Loucy (cell line): ENCODE data around the gene PIK3R5.

ENCODE experiments used
- H2AFZ ChIP-seq: fragments of 200-600 bp; sonication (generic); 2 replicates; pipeline ENCODE4 v1.6.0; 2016; ENCODE audit warnings: antibody characterized with exemption, mild to moderate bottlenecking, low read length, moderate library complexity
- H3F3A ChIP-seq: fragments of 200-600 bp; 2 replicates; pipeline ENCODE4 v1.6.0; 2016; ENCODE audit warnings: antibody characterized with exemption, low read depth, mild to moderate bottlenecking
- H3K27me3 ChIP-seq: fragments of 200-600 bp; sonication (generic); 2 replicates; pipeline ENCODE4 v1.6.1; 2014; ENCODE audit warnings: low read length, mild to moderate bottlenecking; ENCODE audit not compliant: insufficient read depth, poor library complexity, severe bottlenecking
- H3K36me3 ChIP-seq: fragments of 200-600 bp; sonication (generic); 2 replicates; pipeline ENCODE4 v1.6.1; 2016; ENCODE audit warnings: low read length; ENCODE audit not compliant: insufficient read depth
- H3K4me1 ChIP-seq: fragments of 200-600 bp; sonication (generic); 2 replicates; pipeline ENCODE4 v1.5.1; 2014; ENCODE audit warnings: low read length, mild to moderate bottlenecking; ENCODE audit not compliant: insufficient read depth, poor library complexity, severe bottlenecking
- H3K4me2 ChIP-seq: fragments of 200-600 bp; sonication (generic); 2 replicates; pipeline ENCODE4 v1.6.0; 2014; ENCODE audit warnings: antibody characterized with exemption, low read length, low read depth, mild to moderate bottlenecking; ENCODE audit not compliant: poor library complexity, severe bottlenecking
- H3K4me3 ChIP-seq: fragments of 200-600 bp; sonication (generic); 2 replicates; pipeline ENCODE4 v1.5.1; 2014; ENCODE audit warnings: low read length, mild to moderate bottlenecking, mixed read lengths; ENCODE audit not compliant: poor library complexity, severe bottlenecking
- H3K79me2 ChIP-seq: fragments of 200-600 bp; sonication (generic); 2 replicates; pipeline ENCODE4 v1.6.1; 2014; ENCODE audit warnings: low read length; ENCODE audit not compliant: insufficient read depth
- H3K9ac ChIP-seq: fragments of 200-600 bp; sonication (generic); 2 replicates; pipeline ENCODE4 v1.6.0; 2014; ENCODE audit warnings: mild to moderate bottlenecking, low read depth, low read length, moderate library complexity; ENCODE audit not compliant: poor library complexity, severe bottlenecking
- H3K9me2 ChIP-seq: fragments of 200-600 bp; sonication (generic); replicated peaks from 2 replicates; pipeline ENCODE4 v1.6.1; 2016; ENCODE audit warnings: low read depth, low read length, mixed read lengths
- H3K9me3 ChIP-seq: fragments of 200-600 bp; sonication (generic); 2 replicates; pipeline ENCODE4 v1.6.1; 2014; ENCODE audit warnings: mild to moderate bottlenecking, antibody characterized with exemption, low read length, low read depth; ENCODE audit not compliant: insufficient read depth
- H4K20me1 ChIP-seq: fragments of 200-600 bp; sonication (generic); 2 replicates; pipeline ENCODE4 v1.6.0; 2014; ENCODE audit warnings: antibody characterized with exemption, low read length, mild to moderate bottlenecking; ENCODE audit not compliant: insufficient read depth, poor library complexity, severe bottlenecking
- EZH2phosphoT487 ChIP-seq: fragments of 200-600 bp; IDR thresholded peaks from 2 replicates; pipeline ENCODE4 v1.6.1; 2018; ENCODE audit warnings: antibody characterized with exemption, mild to moderate bottlenecking, moderate library complexity, borderline replicate concordance
- TF ChIP-seq, protein P1 (sequence below): fragments of 200-600 bp; sonication (generic); conservative IDR thresholded peaks from 2 replicates; pipeline ENCODE4 v1.5.1; 2014; ENCODE audit warnings: mild to moderate bottlenecking, antibody characterized with exemption, low read length

PIK3R5 gene

DNA sequence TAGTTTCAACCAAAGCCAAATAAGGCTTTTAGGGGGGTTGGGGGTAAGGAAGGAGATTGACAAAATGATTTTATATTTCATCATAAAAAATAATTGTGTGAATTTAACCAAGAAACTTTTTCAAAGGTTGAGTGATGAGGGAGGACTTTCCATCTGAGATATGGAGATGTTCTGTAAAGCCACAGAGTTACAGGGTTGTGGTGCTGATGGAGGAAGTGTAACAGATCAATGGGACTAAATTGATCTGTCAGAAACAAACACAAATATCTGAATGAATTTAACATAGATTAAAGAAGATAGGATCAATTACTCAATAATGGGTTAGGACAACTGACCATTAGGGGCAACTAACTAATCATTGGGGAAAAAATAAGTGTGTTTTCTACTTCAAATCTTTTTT, 14.2 kb upstream of the PIK3R5 start:
- Histone ChIP-seq H3K9ac (no peak overlapping the region), H3K27me3 (no peaks in the 10 kb centered on the region), H3K4me1 (no peaks in the 10 kb centered on the region), H3K9me3 (no peaks in the 10 kb centered on the region), H3K36me3 (no peaks in the 10 kb centered on the region), H3K4me2 (no peak overlapping the region), H3F3A (no peaks in the 10 kb centered on the region), H3K4me3 (no peak overlapping the region), H3K79me2 (no peaks in the 10 kb centered on the region), H4K20me1 (no peaks in the 10 kb centered on the region), H3K9me2 (no peaks in the 10 kb centered on the region), H2AFZ (no peak overlapping the region)
- TF ChIP-seq EZH2phosphoT487: no peak
- TF ChIP-seq, protein P1, sequence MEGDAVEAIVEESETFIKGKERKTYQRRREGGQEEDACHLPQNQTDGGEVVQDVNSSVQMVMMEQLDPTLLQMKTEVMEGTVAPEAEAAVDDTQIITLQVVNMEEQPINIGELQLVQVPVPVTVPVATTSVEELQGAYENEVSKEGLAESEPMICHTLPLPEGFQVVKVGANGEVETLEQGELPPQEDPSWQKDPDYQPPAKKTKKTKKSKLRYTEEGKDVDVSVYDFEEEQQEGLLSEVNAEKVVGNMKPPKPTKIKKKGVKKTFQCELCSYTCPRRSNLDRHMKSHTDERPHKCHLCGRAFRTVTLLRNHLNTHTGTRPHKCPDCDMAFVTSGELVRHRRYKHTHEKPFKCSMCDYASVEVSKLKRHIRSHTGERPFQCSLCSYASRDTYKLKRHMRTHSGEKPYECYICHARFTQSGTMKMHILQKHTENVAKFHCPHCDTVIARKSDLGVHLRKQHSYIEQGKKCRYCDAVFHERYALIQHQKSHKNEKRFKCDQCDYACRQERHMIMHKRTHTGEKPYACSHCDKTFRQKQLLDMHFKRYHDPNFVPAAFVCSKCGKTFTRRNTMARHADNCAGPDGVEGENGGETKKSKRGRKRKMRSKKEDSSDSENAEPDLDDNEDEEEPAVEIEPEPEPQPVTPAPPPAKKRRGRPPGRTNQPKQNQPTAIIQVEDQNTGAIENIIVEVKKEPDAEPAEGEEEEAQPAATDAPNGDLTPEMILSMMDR: no peak

DNA sequence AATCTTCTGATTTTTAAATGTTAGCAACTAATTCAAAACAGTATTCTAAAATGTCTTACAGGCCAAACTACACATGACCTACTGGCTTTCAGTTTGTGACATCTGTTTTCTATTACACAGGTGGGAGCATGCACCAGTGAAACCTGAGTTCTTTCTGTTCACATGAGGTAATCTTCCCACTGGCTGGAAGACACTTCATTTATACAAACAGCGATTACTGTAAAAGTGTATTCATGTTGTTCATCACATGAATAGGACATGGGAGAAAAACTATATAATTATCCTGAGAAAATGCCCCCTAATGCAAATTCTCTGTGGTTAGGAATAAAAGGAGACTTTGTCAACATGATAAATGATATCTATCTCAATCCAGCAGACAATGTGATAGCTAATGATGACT, 11.1 kb upstream of the PIK3R5 start:
- H4K20me1 ChIP-seq: no peaks in the 10 kb centered on the region
- H3K4me3 ChIP-seq: no peak overlapping the region
- TF ChIP-seq, protein P1: no peak
- TF ChIP-seq EZH2phosphoT487: no peak
- no peaks in the 10 kb centered on the region for H3K9me2 ChIP-seq
- H3K9ac ChIP-seq: no peak overlapping the region
- no peak overlapping the region for H3K4me2 ChIP-seq
- no peaks in the 10 kb centered on the region for H3F3A ChIP-seq
- H3K27me3 ChIP-seq: no peaks in the 10 kb centered on the region
- H3K4me1 ChIP-seq: no peaks in the 10 kb centered on the region
- H3K79me2 ChIP-seq: no peaks in the 10 kb centered on the region
- no peaks in the 10 kb centered on the region for H3K36me3 ChIP-seq
- no peak overlapping the region for H2AFZ ChIP-seq
- H3K9me3 ChIP-seq: no peaks in the 10 kb centered on the region

DNA sequence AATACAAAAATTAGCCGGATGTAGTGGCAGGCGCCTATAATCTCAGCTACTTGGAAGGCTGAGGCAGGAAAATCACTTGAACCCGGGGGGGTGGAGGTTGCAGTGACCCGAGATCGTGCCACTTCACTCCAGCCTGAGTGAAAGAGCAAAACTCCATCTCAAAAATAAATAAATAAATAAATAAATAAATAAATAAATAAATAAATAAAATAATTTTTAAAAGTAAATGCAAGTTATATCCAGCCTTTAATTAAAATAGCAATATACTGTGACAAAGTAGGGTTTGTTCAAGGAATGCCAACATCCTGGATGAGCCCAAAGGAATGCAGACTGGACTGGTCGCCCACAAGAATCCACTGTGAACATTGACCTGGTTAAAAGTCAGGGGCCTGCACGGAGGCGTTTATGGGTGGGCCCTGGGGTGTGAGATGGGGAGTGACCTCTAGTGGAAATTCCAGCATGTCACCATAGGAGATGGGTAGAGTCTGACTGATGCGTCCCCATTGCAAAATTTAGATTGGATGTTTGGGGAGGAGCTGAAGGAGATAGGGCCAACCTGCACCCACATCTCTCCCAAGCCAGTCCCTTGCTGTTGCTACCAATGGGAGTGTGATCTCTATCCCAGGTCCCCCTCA, 9.7 kb upstream of the PIK3R5 start:
- H3F3A ChIP-seq: no peaks in the 10 kb centered on the region
- no peaks in the 10 kb centered on the region for H3K9me2 ChIP-seq
- no peak overlapping the region for H3K9ac ChIP-seq
- H3K27me3 ChIP-seq: no peaks in the 10 kb centered on the region
- H3K4me2 ChIP-seq: no peak overlapping the region
- H3K4me3 ChIP-seq: no peak overlapping the region
- H3K4me1 ChIP-seq: no peaks in the 10 kb centered on the region
- H3K79me2 ChIP-seq: no peaks in the 10 kb centered on the region
- H2AFZ ChIP-seq: no peak overlapping the region
- no peaks in the 10 kb centered on the region for H4K20me1 ChIP-seq
- TF ChIP-seq, protein P1: peak; percentile 43
- TF ChIP-seq EZH2phosphoT487: no peak
- no peaks in the 10 kb centered on the region for H3K36me3 ChIP-seq
- no peaks in the 10 kb centered on the region for H3K9me3 ChIP-seq
